Measurements from ENCODE around the gene KCNF1. TPM values are rescaled to one million over a fixed set of nuclear protein-coding genes. Genes with fewer than 3 reads are reported as not detected.

The KCNF1 gene
- total RNA-seq, 1 donor from 2014 or later = 0.17 TPM

GRCh38 chr2:10906926-10907625 lies 4.7 kb upstream of the KCNF1 start:
- no peak for DNase-seq
- no peak overlapping the region for H3K4me3 ChIP-seq
- no peaks in the 10 kb centered on the region for H3K9me3 ChIP-seq
- TF ChIP-seq CTCF (IDR thresholded peaks at IDR 0.05) = no peak
- no peaks in the 10 kb centered on the region for H3K36me3 ChIP-seq
- H3K27me3 ChIP-seq = peaks cover 12% of the 10 kb centered on the region
- H3K27ac ChIP-seq = no peak overlapping the region
- intact Hi-C loops (cut with DNase I) = no loop called here
- no peak for ATAC-seq
- no peaks in the 10 kb centered on the region for H3K4me1 ChIP-seq

GRCh38 chr2:10908195-10908594 lies 3.5 kb upstream of the KCNF1 start:
- Histone ChIP-seq H3K4me3 (no peak overlapping the region), H3K4me1 (no peaks in the 10 kb centered on the region), H3K27ac (no peak overlapping the region), H3K9me3 (no peaks in the 10 kb centered on the region), H3K36me3 (no peaks in the 10 kb centered on the region), H3K27me3 (peaks cover 21% of the 10 kb centered on the region)
- no peak for ATAC-seq
- no peak for TF ChIP-seq CTCF (IDR thresholded peaks at IDR 0.05)
- intact Hi-C loops (cut with DNase I) = no loop called here
- DNase-seq = no peak

DNA sequence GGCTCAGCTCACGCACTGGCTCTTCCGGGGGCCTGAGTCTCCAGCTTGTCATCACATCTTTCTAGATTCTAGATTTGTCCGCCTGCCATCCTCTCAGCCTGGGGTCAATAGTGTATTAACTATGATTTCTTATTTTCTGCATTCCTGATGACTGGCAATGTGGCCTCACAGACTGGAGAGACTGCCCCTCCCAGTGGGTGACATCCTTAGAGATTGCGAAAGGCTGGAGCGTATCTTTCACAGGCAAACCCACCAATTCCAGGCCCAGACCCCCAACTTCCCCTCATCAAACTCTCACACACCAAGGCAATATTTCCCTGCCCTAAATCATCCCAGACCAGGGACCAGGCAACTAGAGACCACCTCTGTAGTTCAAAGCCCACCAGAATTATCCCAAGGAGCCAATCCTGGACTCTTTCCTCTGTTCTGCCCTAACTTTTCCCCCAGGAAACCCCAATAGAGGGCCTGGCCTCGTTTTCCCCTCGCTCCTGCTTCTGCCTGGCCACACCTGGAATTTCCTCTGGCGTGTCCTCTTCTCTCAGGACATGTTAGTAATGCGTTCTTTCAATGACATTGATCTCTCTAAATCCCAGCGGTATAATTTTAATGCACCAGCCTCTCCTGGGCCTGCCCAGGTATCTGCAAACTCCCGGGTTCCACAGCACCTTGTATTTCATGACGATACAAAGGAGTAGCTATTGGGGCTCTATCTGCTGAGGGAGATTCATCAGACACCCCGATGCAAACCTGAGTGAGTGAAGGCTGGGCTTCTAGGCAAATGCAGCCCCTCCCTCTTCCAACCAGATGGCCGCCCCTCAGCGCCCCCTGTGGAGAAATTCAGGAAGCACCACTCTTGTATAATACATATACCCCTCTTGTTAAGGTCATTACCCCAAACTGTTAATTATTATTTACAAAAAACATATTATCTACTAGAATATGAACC lies 2.4 kb upstream of the KCNF1 start:
- no peaks in the 10 kb centered on the region for H3K9me3 ChIP-seq
- H3K4me3 ChIP-seq = no peak overlapping the region
- H3K27ac ChIP-seq = no peak overlapping the region
- no peaks in the 10 kb centered on the region for H3K4me1 ChIP-seq
- peak; percentile 22 for TF ChIP-seq CTCF (IDR thresholded peaks at IDR 0.05)
- H3K27me3 ChIP-seq = peaks cover 31% of the 10 kb centered on the region
- no peaks in the 10 kb centered on the region for H3K36me3 ChIP-seq
- no peak for DNase-seq
- intact Hi-C loops (cut with DNase I) = no loop called here
- ATAC-seq = no peak

GRCh38 chr2:10909996-10910341 lies 1.8 kb upstream of the KCNF1 start:
- Histone ChIP-seq H3K4me1 (no peaks in the 10 kb centered on the region), H3K27me3 (peaks cover 34% of the 10 kb centered on the region), H3K4me3 (no peak overlapping the region), H3K36me3 (no peaks in the 10 kb centered on the region), H3K9me3 (no peaks in the 10 kb centered on the region), H3K27ac (no peak overlapping the region)
- intact Hi-C loops (cut with DNase I) = no loop called here
- DNase-seq = no peak
- no peak for TF ChIP-seq CTCF (IDR thresholded peaks at IDR 0.05)
- no peak for ATAC-seq

- Histone ChIP-seq H3K27me3 (peaks cover 34% of the 10 kb centered on the region), H3K4me3 (no peak overlapping the region), H3K4me1 (no peaks in the 10 kb centered on the region), H3K36me3 (no peaks in the 10 kb centered on the region), H3K27ac (no peak overlapping the region), H3K9me3 (no peaks in the 10 kb centered on the region)
- ATAC-seq = no peak
- intact Hi-C loops (cut with DNase I) = no loop called here
- DNase-seq = no peak
- no peak for TF ChIP-seq CTCF (IDR thresholded peaks at IDR 0.05)
These were observed 1.1 kb upstream of the KCNF1 start for GRCh38 chr2:10910625-10911024.
